ENCODE measurements around the gene TLNRD1.

The TLNRD1 gene

DNA sequence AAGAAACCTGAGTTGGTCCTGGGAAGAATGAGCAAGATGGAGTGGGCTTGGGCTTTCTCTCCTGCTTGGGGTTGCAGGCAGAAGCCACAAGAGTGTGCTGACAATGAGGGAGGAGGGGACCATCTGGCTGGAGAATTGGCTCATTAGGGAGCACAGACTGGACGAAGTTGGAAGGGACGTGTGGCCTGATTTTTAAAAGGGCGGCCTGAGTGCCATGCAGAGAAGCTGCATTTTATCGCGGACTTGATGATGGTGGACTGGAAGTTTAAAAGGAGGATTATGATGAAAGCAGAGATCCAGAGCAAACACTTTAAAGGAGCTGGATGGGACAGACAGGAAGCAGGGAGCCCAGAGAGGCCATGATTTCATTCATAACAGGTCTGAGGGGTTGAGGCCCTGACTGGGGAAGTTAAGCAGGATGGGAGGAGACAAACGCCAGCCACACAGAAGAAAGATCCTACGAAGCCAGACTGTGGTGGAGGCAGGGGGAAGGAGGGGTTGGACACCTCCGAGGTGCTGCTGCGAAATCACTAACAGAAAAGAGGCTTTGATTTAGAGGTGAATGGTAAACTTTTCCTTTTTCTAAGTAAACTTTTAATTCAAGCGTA, 23.6 kb downstream of the TLNRD1 start:
- no peaks in the 10 kb centered on the region for H3K27me3 ChIP-seq (ENCODE audit: insufficient read depth, poor library complexity, severe bottlenecking)
- peak in 1 of 2 experiments; percentile 69 for DNase-seq (ENCODE audit: low read depth in 1 of 2, low spot score in 1 of 2)
- peak overlapping the region; percentile 72 for H3K27ac ChIP-seq (replicated peaks)
- no peak overlapping the region for H3K4me3 ChIP-seq (replicated peaks; ENCODE audit: insufficient read depth, low read length)
- no peak for TF ChIP-seq POLR2AphosphoS5 (IDR thresholded peaks at IDR 0.05; ENCODE audit: low read depth)
- no peak for TF ChIP-seq SPI1 (IDR thresholded peaks at IDR 0.05; ENCODE audit: borderline replicate concordance, low read depth)
- TF ChIP-seq, protein P1, sequence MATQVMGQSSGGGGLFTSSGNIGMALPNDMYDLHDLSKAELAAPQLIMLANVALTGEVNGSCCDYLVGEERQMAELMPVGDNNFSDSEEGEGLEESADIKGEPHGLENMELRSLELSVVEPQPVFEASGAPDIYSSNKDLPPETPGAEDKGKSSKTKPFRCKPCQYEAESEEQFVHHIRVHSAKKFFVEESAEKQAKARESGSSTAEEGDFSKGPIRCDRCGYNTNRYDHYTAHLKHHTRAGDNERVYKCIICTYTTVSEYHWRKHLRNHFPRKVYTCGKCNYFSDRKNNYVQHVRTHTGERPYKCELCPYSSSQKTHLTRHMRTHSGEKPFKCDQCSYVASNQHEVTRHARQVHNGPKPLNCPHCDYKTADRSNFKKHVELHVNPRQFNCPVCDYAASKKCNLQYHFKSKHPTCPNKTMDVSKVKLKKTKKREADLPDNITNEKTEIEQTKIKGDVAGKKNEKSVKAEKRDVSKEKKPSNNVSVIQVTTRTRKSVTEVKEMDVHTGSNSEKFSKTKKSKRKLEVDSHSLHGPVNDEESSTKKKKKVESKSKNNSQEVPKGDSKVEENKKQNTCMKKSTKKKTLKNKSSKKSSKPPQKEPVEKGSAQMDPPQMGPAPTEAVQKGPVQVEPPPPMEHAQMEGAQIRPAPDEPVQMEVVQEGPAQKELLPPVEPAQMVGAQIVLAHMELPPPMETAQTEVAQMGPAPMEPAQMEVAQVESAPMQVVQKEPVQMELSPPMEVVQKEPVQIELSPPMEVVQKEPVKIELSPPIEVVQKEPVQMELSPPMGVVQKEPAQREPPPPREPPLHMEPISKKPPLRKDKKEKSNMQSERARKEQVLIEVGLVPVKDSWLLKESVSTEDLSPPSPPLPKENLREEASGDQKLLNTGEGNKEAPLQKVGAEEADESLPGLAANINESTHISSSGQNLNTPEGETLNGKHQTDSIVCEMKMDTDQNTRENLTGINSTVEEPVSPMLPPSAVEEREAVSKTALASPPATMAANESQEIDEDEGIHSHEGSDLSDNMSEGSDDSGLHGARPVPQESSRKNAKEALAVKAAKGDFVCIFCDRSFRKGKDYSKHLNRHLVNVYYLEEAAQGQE (IDR thresholded peaks at IDR 0.05; ENCODE audit: insufficient replicate concordance, low read depth), result no peak
- no peak for TF ChIP-seq CTCF (IDR thresholded peaks at IDR 0.05; ENCODE audit: insufficient read depth, low read length)
- no peak for TF ChIP-seq GABPA (IDR thresholded peaks at IDR 0.05; ENCODE audit: low read depth)

DNA sequence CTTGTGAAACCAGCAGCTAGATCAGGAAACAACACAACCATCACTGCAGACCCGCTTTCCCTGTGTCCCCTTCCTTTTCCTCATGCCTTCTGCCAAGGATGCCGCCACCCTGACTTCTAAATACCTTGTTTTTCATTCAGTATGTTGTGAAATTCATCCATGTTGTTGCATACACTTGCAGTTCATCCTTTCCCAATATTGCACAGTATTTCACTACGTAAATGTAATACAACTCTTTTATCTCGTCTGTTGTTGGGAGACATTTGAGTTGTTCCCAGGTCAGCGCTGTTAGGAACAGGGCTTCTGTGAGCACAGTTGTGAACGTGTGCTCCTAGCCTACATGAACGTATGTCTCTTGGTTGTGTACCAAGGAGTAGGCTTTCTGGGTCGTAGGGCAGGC, 24.2 kb downstream of the TLNRD1 start:
- no peak overlapping the region for H3K4me3 ChIP-seq (replicated peaks; ENCODE audit: insufficient read depth, low read length)
- DNase-seq (ENCODE audit: low read depth in 1 of 2, low spot score in 1 of 2), result peak; percentile 2 to 43
- H3K27ac ChIP-seq (replicated peaks), result no peak overlapping the region; the same call in 1 of the 2 replicates
- TF ChIP-seq GABPA (IDR thresholded peaks at IDR 0.05; ENCODE audit: low read depth) (no peak), POLR2AphosphoS5 (IDR thresholded peaks at IDR 0.05; ENCODE audit: low read depth) (no peak), CTCF (IDR thresholded peaks at IDR 0.05; ENCODE audit: insufficient read depth, low read length) (no peak), SPI1 (IDR thresholded peaks at IDR 0.05; ENCODE audit: borderline replicate concordance, low read depth) (no peak)
- TF ChIP-seq, protein P1 (IDR thresholded peaks at IDR 0.05; ENCODE audit: insufficient replicate concordance, low read depth), result no peak
- no peaks in the 10 kb centered on the region for H3K27me3 ChIP-seq (ENCODE audit: insufficient read depth, poor library complexity, severe bottlenecking)

DNA sequence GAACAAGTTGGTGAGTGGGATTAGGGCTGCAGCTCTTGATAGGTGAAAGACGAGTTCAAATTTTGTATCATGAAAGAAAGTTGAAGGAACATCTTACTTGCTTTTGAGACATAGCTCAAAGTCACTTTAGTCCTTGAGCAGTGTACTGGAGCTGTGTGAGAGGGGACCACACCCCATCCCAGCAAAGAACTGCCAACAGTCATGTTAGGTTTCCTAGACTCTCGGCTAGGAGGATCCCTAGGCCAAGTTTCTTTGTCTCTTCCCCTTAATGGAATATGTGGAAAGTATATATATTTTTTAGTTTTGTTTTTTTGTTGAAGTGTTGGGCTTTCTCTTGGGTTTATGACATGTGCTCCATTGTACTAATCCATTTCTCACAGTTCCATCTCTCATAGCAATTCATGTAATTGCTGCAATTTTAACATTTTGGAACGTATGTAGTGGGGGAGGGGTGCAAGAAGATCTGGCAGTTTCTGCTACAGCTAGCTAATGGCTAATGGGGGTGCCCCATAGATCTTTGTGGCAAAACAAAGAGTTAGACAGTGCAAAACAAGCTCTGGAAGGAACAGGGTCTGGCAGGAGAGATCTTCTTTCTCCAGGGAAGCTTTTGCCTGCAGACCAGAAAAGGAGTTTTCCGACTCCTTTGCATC, 25.1 kb downstream of the TLNRD1 start:
- TF ChIP-seq, protein P1 (IDR thresholded peaks at IDR 0.05; ENCODE audit: insufficient replicate concordance, low read depth), result no peak
- TF ChIP-seq CTCF (IDR thresholded peaks at IDR 0.05; ENCODE audit: insufficient read depth, low read length) (no peak), GABPA (IDR thresholded peaks at IDR 0.05; ENCODE audit: low read depth) (no peak), POLR2AphosphoS5 (IDR thresholded peaks at IDR 0.05; ENCODE audit: low read depth) (no peak), SPI1 (IDR thresholded peaks at IDR 0.05; ENCODE audit: borderline replicate concordance, low read depth) (no peak)
- no peak overlapping the region for H3K27ac ChIP-seq (replicated peaks)
- H3K4me3 ChIP-seq (replicated peaks; ENCODE audit: insufficient read depth, low read length), result no peak overlapping the region
- no peak for DNase-seq (ENCODE audit: low read depth in 1 of 2, low spot score in 1 of 2)
- H3K27me3 ChIP-seq (ENCODE audit: insufficient read depth, poor library complexity, severe bottlenecking), result no peaks in the 10 kb centered on the region
